ENCODE data around the gene CYP2A6. TPM values are rescaled to one million over a fixed set of nuclear protein-coding genes. Genes with fewer than 3 reads are reported as not detected.
"Not testable (repeated sequence)": the region's sequence is repeated elsewhere in the genome, so short reads cannot be mapped to it uniquely, and the experiment has no call there.

Gene CYP2A6
- total and polyA plus RNA-seq, 2 donors, result 0.09 to 0.16 TPM

- not testable (repeated sequence) for H3K4me3 ChIP-seq (ENCODE audit: low read length in 2 of 2)
These were observed 16.3 kb downstream of the CYP2A6 start for GRCh38 chr19:40833728-40834533.

GRCh38 chr19:40832431-40832790 lies 17.8 kb downstream of the CYP2A6 start:
- 86% methylated on average over 4 of the region's 4 CpGs for WGBS
- not testable (repeated sequence) for DNase-seq (ENCODE audit: low read depth in 6 of 9, low spot score in 9 of 9); H3K27ac ChIP-seq (ENCODE audit: low read depth in 1 of 2, low read length in 1 of 2); H3K9me3 ChIP-seq (ENCODE audit: control insufficient read depth in 2 of 2, insufficient read depth in 1 of 2, low read length in 1 of 2); H3K4me1 ChIP-seq (ENCODE audit: control insufficient read depth in 2 of 2, insufficient read depth in 2 of 2, low read length in 2 of 2); H3K27me3 ChIP-seq (ENCODE audit: control insufficient read depth in 2 of 2, insufficient read depth in 1 of 2, low read length in 1 of 2); H3K4me3 ChIP-seq (ENCODE audit: low read length in 2 of 2); H3K36me3 ChIP-seq (ENCODE audit: control insufficient read depth in 2 of 2, insufficient read depth in 2 of 2, low read length in 1 of 2)

More at GRCh38 chr19:40833728-40834533, 16.3 kb downstream of the CYP2A6 start:
- H3K4me1 ChIP-seq (ENCODE audit: control insufficient read depth in 2 of 2, insufficient read depth in 2 of 2, low read length in 2 of 2); H3K27me3 ChIP-seq (ENCODE audit: control insufficient read depth in 2 of 2, insufficient read depth in 1 of 2, low read length in 1 of 2); DNase-seq (ENCODE audit: low read depth in 6 of 9, low spot score in 9 of 9); H3K27ac ChIP-seq (ENCODE audit: low read depth in 1 of 2, low read length in 1 of 2); H3K9me3 ChIP-seq (ENCODE audit: control insufficient read depth in 2 of 2, insufficient read depth in 1 of 2, low read length in 1 of 2); H3K36me3 ChIP-seq (ENCODE audit: control insufficient read depth in 2 of 2, insufficient read depth in 2 of 2, low read length in 1 of 2): not testable (repeated sequence)
- 57% methylated on average over 7 of the region's 7 CpGs for WGBS

- Histone ChIP-seq H3K27ac (ENCODE audit: low read depth in 1 of 2, low read length in 1 of 2) (no peak overlapping the region), H3K4me3 (ENCODE audit: low read length in 2 of 2) (no peak overlapping the region), H3K27me3 (ENCODE audit: control insufficient read depth in 2 of 2, insufficient read depth in 1 of 2, low read length in 1 of 2) (no peaks in the 10 kb centered on the region), H3K9me3 (ENCODE audit: control insufficient read depth in 2 of 2, insufficient read depth in 1 of 2, low read length in 1 of 2) (no peaks in the 10 kb centered on the region), H3K36me3 (ENCODE audit: control insufficient read depth in 2 of 2, insufficient read depth in 2 of 2, low read length in 1 of 2) (peaks cover 0 to 4% of the 10 kb centered on the region in 2 donors), H3K4me1 (ENCODE audit: control insufficient read depth in 2 of 2, insufficient read depth in 2 of 2, low read length in 2 of 2) (no peaks in the 10 kb centered on the region)
- 93% methylated on average over 7 of the region's 7 CpGs for WGBS
- no peak for DNase-seq (ENCODE audit: low read depth in 6 of 9, low spot score in 9 of 9)
These were observed 18.5 kb downstream of the CYP2A6 start for GRCh38 chr19:40831502-40832430.

GRCh38 chr19:40830741-40831140 lies 19.5 kb downstream of the CYP2A6 start:
- not testable (repeated sequence) for H3K4me3 ChIP-seq (ENCODE audit: low read length in 2 of 2); DNase-seq (ENCODE audit: low read depth in 6 of 9, low spot score in 9 of 9); H3K9me3 ChIP-seq (ENCODE audit: control insufficient read depth in 2 of 2, insufficient read depth in 1 of 2, low read length in 1 of 2); H3K36me3 ChIP-seq (ENCODE audit: control insufficient read depth in 2 of 2, insufficient read depth in 2 of 2, low read length in 1 of 2); H3K4me1 ChIP-seq (ENCODE audit: control insufficient read depth in 2 of 2, insufficient read depth in 2 of 2, low read length in 2 of 2); H3K27me3 ChIP-seq (ENCODE audit: control insufficient read depth in 2 of 2, insufficient read depth in 1 of 2, low read length in 1 of 2); H3K27ac ChIP-seq (ENCODE audit: low read depth in 1 of 2, low read length in 1 of 2)
- 97% methylated on average over 16 of the region's 16 CpGs for WGBS

- Histone ChIP-seq H3K27ac (ENCODE audit: low read depth in 1 of 2, low read length in 1 of 2) (no peak overlapping the region), H3K4me3 (ENCODE audit: low read length in 2 of 2) (no peak overlapping the region), H3K4me1 (ENCODE audit: control insufficient read depth in 2 of 2, insufficient read depth in 2 of 2, low read length in 2 of 2) (no peaks in the 10 kb centered on the region), H3K9me3 (ENCODE audit: control insufficient read depth in 2 of 2, insufficient read depth in 1 of 2, low read length in 1 of 2) (no peaks in the 10 kb centered on the region), H3K27me3 (ENCODE audit: control insufficient read depth in 2 of 2, insufficient read depth in 1 of 2, low read length in 1 of 2) (no peaks in the 10 kb centered on the region), H3K36me3 (ENCODE audit: control insufficient read depth in 2 of 2, insufficient read depth in 2 of 2, low read length in 1 of 2) (peaks cover 0 to 4% of the 10 kb centered on the region in 2 donors)
- DNase-seq (ENCODE audit: low read depth in 6 of 9, low spot score in 9 of 9), result no peak
These were observed 21.0 kb downstream of the CYP2A6 start for GRCh38 chr19:40829205-40829604.

GRCh38 chr19:40827386-40828247 lies 22.6 kb downstream of the CYP2A6 start:
- H3K9me3 ChIP-seq (ENCODE audit: control insufficient read depth in 2 of 2, insufficient read depth in 1 of 2, low read length in 1 of 2), result no peaks in the 10 kb centered on the region
- H3K27ac ChIP-seq (ENCODE audit: low read depth in 1 of 2, low read length in 1 of 2), result no peak overlapping the region
- 97% methylated on average over 22 of the region's 22 CpGs for WGBS
- H3K36me3 ChIP-seq (ENCODE audit: control insufficient read depth in 2 of 2, insufficient read depth in 2 of 2, low read length in 1 of 2), result peaks cover 0 to 4% of the 10 kb centered on the region in 2 donors
- DNase-seq (ENCODE audit: low read depth in 6 of 9, low spot score in 9 of 9), result no peak
- no peaks in the 10 kb centered on the region for H3K27me3 ChIP-seq (ENCODE audit: control insufficient read depth in 2 of 2, insufficient read depth in 1 of 2, low read length in 1 of 2)
- no peak overlapping the region for H3K4me3 ChIP-seq (ENCODE audit: low read length in 2 of 2)
- no peaks in the 10 kb centered on the region for H3K4me1 ChIP-seq (ENCODE audit: control insufficient read depth in 2 of 2, insufficient read depth in 2 of 2, low read length in 2 of 2)

- not testable (repeated sequence) for H3K36me3 ChIP-seq (ENCODE audit: control insufficient read depth in 2 of 2, insufficient read depth in 2 of 2, low read length in 1 of 2); H3K4me3 ChIP-seq (ENCODE audit: low read length in 2 of 2); H3K27me3 ChIP-seq (ENCODE audit: control insufficient read depth in 2 of 2, insufficient read depth in 1 of 2, low read length in 1 of 2); H3K9me3 ChIP-seq (ENCODE audit: control insufficient read depth in 2 of 2, insufficient read depth in 1 of 2, low read length in 1 of 2); H3K27ac ChIP-seq (ENCODE audit: low read depth in 1 of 2, low read length in 1 of 2); H3K4me1 ChIP-seq (ENCODE audit: control insufficient read depth in 2 of 2, insufficient read depth in 2 of 2, low read length in 2 of 2)
- DNase-seq (ENCODE audit: low read depth in 6 of 9, low spot score in 9 of 9), result peak in 1 of 9 donors; percentile 56
- WGBS, result 72% methylated on average over 29 of the region's 29 CpGs
These were observed 23.4 kb downstream of the CYP2A6 start for GRCh38 chr19:40826699-40827385.

GRCh38 chr19:40826312-40826698 lies 23.9 kb downstream of the CYP2A6 start:
- over 99% methylated on average over 8 of the region's 14 CpGs for WGBS

More at GRCh38 chr19:40826312-40826698, 23.9 kb downstream of the CYP2A6 start:
- not testable (repeated sequence) for H3K4me3 ChIP-seq (ENCODE audit: low read length in 2 of 2); H3K36me3 ChIP-seq (ENCODE audit: control insufficient read depth in 2 of 2, insufficient read depth in 2 of 2, low read length in 1 of 2); H3K27me3 ChIP-seq (ENCODE audit: control insufficient read depth in 2 of 2, insufficient read depth in 1 of 2, low read length in 1 of 2); H3K27ac ChIP-seq (ENCODE audit: low read depth in 1 of 2, low read length in 1 of 2); H3K9me3 ChIP-seq (ENCODE audit: control insufficient read depth in 2 of 2, insufficient read depth in 1 of 2, low read length in 1 of 2); DNase-seq (ENCODE audit: low read depth in 6 of 9, low spot score in 9 of 9); H3K4me1 ChIP-seq (ENCODE audit: control insufficient read depth in 2 of 2, insufficient read depth in 2 of 2, low read length in 2 of 2)
